T-helper 17 cell (primary cell): ENCODE results near the gene KCMF1. TPM values are rescaled to one million over a fixed set of nuclear protein-coding genes. Genes with fewer than 3 reads are reported as not detected.

Experiments used
- ATAC-seq: fragments of 150-1000 bp; cut with Tn5 transposase; 2 replicates; pipeline ENCODE4 v1.10.0; 2021; ENCODE audit warnings: mild to moderate bottlenecking, moderate library complexity
- DNase-seq, 3 donors: peaks; one replicate each; pipeline versions ENCODE4 v3.0.0 to v3.0.0-alpha.2; 2020 to 2021
- H3K9me3 ChIP-seq: one replicate; pipeline ENCODE4 v1.7.0; 2013; ENCODE audit warnings: low read length, mild to moderate bottlenecking; ENCODE audit not compliant: control insufficient read depth, poor library complexity, severe bottlenecking
- H3K27ac Mint-ChIP-seq: one replicate; pipeline ENCODE4 v1.8.0; 2022; ENCODE audit warnings: mild to moderate bottlenecking, moderate library complexity, mixed read lengths
- H3K27me3 Mint-ChIP-seq: one replicate; pipeline ENCODE4 v1.8.0; 2022; ENCODE audit warnings: mixed read lengths
- H3K36me3 Mint-ChIP-seq: one replicate; pipeline ENCODE4 v1.8.0; 2022; ENCODE audit warnings: low read depth, mixed read lengths
- H3K4me1 Mint-ChIP-seq: one replicate; pipeline ENCODE4 v1.8.0; 2022; ENCODE audit warnings: mild to moderate bottlenecking, mixed read lengths
- H3K4me3 Mint-ChIP-seq: one replicate; pipeline ENCODE4 v1.8.0; 2022; ENCODE audit warnings: mild to moderate bottlenecking, moderate library complexity, mixed read lengths
- total RNA-seq, 4 donors: library from RNA in 2 of 4; stranded (reverse) in 2 of 4; gene quantifications; one replicate each; pipeline ENCODE4 v1.2.3 and lab custom pipeline; 2022 to 2026

Gene KCMF1
- total RNA-seq, 2 donors from 2014 or later: 63.6 to 80.6 TPM

- Mint-ChIP-seq H3K4me1 (peaks cover 28% of the 10 kb centered on the region), H3K27ac (peak overlapping the region; percentile 60), H3K27me3 (no peaks in the 10 kb centered on the region), H3K36me3 (peaks cover 7% of the 10 kb centered on the region), H3K4me3 (no peak overlapping the region)
- H3K9me3 ChIP-seq: no peaks in the 10 kb centered on the region
- no peak for DNase-seq
- no peak for ATAC-seq
Measured at GRCh38 chr2:84959566-84960506, 11.1 kb upstream of the KCMF1 start.

GRCh38 chr2:84962917-84963316 lies 8.0 kb upstream of the KCMF1 start:
- peaks cover 7% of the 10 kb centered on the region for H3K36me3 Mint-ChIP-seq
- no peak overlapping the region for H3K27ac Mint-ChIP-seq
- H3K4me1 Mint-ChIP-seq: peaks cover 33% of the 10 kb centered on the region
- H3K27me3 Mint-ChIP-seq: no peaks in the 10 kb centered on the region
- no peak for DNase-seq
- H3K9me3 ChIP-seq: no peaks in the 10 kb centered on the region
- ATAC-seq: no peak
- H3K4me3 Mint-ChIP-seq: no peak overlapping the region

- no peaks in the 10 kb centered on the region for H3K9me3 ChIP-seq
- H3K27me3 Mint-ChIP-seq: no peaks in the 10 kb centered on the region
- peaks cover 7% of the 10 kb centered on the region for H3K36me3 Mint-ChIP-seq
- peaks cover 34% of the 10 kb centered on the region for H3K4me1 Mint-ChIP-seq
- no peak overlapping the region for H3K4me3 Mint-ChIP-seq
- no peak for ATAC-seq
- DNase-seq: no peak
- H3K27ac Mint-ChIP-seq: no peak overlapping the region
Measured at GRCh38 chr2:84963323-84963691, 7.7 kb upstream of the KCMF1 start.

- no peaks in the 10 kb centered on the region for H3K9me3 ChIP-seq
- Mint-ChIP-seq H3K27ac (no peak overlapping the region), H3K36me3 (peaks cover 7% of the 10 kb centered on the region), H3K4me3 (no peak overlapping the region), H3K27me3 (no peaks in the 10 kb centered on the region), H3K4me1 (peaks cover 35% of the 10 kb centered on the region)
- DNase-seq: no peak
- ATAC-seq: no peak
Measured at GRCh38 chr2:84963692-84964405, 7.1 kb upstream of the KCMF1 start.

GRCh38 chr2:84964406-84965191 lies 6.4 kb upstream of the KCMF1 start:
- ATAC-seq (no peak), DNase-seq (no peak)
- Mint-ChIP-seq H3K27me3 (no peaks in the 10 kb centered on the region), H3K4me3 (no peak overlapping the region), H3K4me1 (peaks cover 39% of the 10 kb centered on the region), H3K36me3 (peaks cover 7% of the 10 kb centered on the region), H3K27ac (no peak overlapping the region)
- no peaks in the 10 kb centered on the region for H3K9me3 ChIP-seq

- Mint-ChIP-seq H3K36me3 (peaks cover 10% of the 10 kb centered on the region), H3K27ac (no peak overlapping the region), H3K4me3 (no peak overlapping the region), H3K27me3 (no peaks in the 10 kb centered on the region), H3K4me1 (peaks cover 43% of the 10 kb centered on the region)
- ATAC-seq (no peak), DNase-seq (no peak)
- no peaks in the 10 kb centered on the region for H3K9me3 ChIP-seq
Measured at GRCh38 chr2:84965192-84965516, 5.8 kb upstream of the KCMF1 start.

- H3K36me3 Mint-ChIP-seq: peaks cover 10% of the 10 kb centered on the region
- H3K27me3 Mint-ChIP-seq: no peaks in the 10 kb centered on the region
- no peak overlapping the region for H3K27ac Mint-ChIP-seq
- no peaks in the 10 kb centered on the region for H3K9me3 ChIP-seq
- no peak for ATAC-seq
- H3K4me3 Mint-ChIP-seq: no peak overlapping the region
- H3K4me1 Mint-ChIP-seq: peaks cover 43% of the 10 kb centered on the region
- DNase-seq: no peak
Measured at GRCh38 chr2:84965827-84966226, 5.1 kb upstream of the KCMF1 start.

GRCh38 chr2:84966731-84967130 lies 4.2 kb upstream of the KCMF1 start:
- Mint-ChIP-seq H3K36me3 (peaks cover 10% of the 10 kb centered on the region), H3K4me1 (peaks cover 41% of the 10 kb centered on the region), H3K27me3 (no peaks in the 10 kb centered on the region), H3K27ac (no peak overlapping the region), H3K4me3 (no peak overlapping the region)
- ATAC-seq: no peak
- no peak for DNase-seq
- H3K9me3 ChIP-seq: no peaks in the 10 kb centered on the region

- Mint-ChIP-seq H3K27me3 (no peaks in the 10 kb centered on the region), H3K27ac (peak overlapping the region; percentile 99), H3K36me3 (peaks cover 2% of the 10 kb centered on the region), H3K4me1 (peaks cover 37% of the 10 kb centered on the region), H3K4me3 (peak overlapping the region; percentile 97)
- peak; percentile 17 for ATAC-seq
- H3K9me3 ChIP-seq: no peaks in the 10 kb centered on the region
- DNase-seq: peak in 1 of 3 donors; percentile 20
Measured at GRCh38 chr2:84969511-84970209, 1.3 kb upstream of the KCMF1 start.

GRCh38 chr2:84970210-84970867 lies 622 bp upstream of the KCMF1 start:
- Mint-ChIP-seq H3K4me1 (peaks cover 36% of the 10 kb centered on the region), H3K27me3 (no peaks in the 10 kb centered on the region), H3K4me3 (peak overlapping the region; percentile 97), H3K27ac (peak overlapping the region; percentile 99), H3K36me3 (peaks cover 2% of the 10 kb centered on the region)
- ATAC-seq (peak; percentile 54), DNase-seq (peak in 2 of 3 donors; percentile 33 to 45)
- no peaks in the 10 kb centered on the region for H3K9me3 ChIP-seq

GRCh38 chr2:84971510-84972206 lies 697 bp downstream of the KCMF1 start:
- no peaks in the 10 kb centered on the region for H3K9me3 ChIP-seq
- DNase-seq (peak; percentile 52 to 61 (median 52)), ATAC-seq (peak; percentile 51)
- Mint-ChIP-seq H3K27ac (peak overlapping the region; percentile 98), H3K27me3 (no peaks in the 10 kb centered on the region), H3K4me3 (peak overlapping the region; percentile 93), H3K36me3 (peaks cover 2% of the 10 kb centered on the region), H3K4me1 (peaks cover 37% of the 10 kb centered on the region)
